Measurements from ENCODE around the gene RNF14.

DNA sequence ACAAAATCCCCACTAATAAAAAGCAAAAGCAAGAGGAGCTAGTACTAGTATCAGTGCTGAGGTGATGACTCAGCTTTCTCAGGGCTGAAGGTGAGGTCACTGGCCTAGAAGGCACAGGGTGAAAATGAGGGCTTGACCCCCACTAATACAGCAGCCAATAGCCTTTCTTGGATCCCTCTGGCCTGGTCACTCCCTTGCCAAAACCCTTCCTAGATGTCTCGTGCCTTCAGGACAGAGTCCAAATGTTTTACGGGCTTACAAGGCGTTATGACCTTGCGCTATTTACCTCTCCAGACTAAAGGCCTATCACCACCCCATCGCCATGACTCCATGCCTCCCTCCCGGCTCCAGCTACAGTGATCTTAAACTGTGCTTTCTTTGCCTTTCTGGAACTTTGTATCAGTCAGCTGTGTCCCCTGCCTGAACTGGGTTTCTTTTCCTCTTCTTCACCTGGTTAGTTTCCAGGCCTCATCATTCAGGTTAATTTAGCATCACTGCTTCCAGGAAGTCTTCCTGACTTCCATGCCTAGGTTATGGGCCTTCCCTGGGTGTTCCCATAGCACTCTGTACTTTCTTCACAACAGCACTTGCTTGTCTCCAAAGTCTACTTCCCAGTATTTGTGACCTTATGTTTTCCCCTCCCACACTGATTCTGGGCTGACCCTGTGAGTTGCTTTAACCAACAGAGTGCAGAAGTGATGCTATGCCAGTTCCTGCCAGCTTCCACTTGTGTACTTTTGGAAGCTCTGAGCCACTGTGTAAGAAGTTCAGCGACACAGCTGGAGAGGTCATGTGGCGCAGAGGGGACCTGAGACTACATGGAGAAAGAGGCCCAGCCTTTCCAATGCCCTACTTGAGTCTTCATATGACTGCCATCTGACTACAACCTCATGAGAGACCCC lies 49.4 kb upstream of the RNF14 start:
- TF ChIP-seq TARDBP (IDR thresholded peaks at IDR 0.05; ENCODE audit: borderline replicate concordance) (no peak), EZH2 (IDR thresholded peaks at IDR 0.05; ENCODE audit: borderline replicate concordance, control insufficient read depth, low read depth, low read length) (no peak), CTCF (IDR thresholded peaks at IDR 0.05 in 2 of 3, conservative IDR thresholded peaks at IDR 0.05 in 1 of 3; ENCODE audit: control insufficient read depth in 2 of 3, extremely low read depth in 1 of 3, insufficient read depth in 1 of 3, low read depth in 3 of 3, low read length in 3 of 3) (no peak), POLR2AphosphoS5 (IDR thresholded peaks at IDR 0.05; ENCODE audit: low read length) (no peak), DPF2 (IDR thresholded peaks at IDR 0.05) (no peak), SIN3A (IDR thresholded peaks at IDR 0.05; ENCODE audit: low read depth, low read length) (no peak), EP300 (IDR thresholded peaks at IDR 0.05; ENCODE audit: borderline replicate concordance in 1 of 2, control insufficient read depth in 1 of 2, low read depth in 2 of 2, low read length in 2 of 2) (no peak), TAF1 (IDR thresholded peaks at IDR 0.05; ENCODE audit: borderline replicate concordance, low read depth, low read length) (no peak), CHD2 (IDR thresholded peaks at IDR 0.05; ENCODE audit: borderline replicate concordance, low read depth, low read length) (no peak), MEF2A (IDR thresholded peaks at IDR 0.05; ENCODE audit: insufficient read depth, low read depth, low read length) (no peak), SRF (IDR thresholded peaks at IDR 0.05; ENCODE audit: low read depth in 2 of 2, low read length in 2 of 2) (no peak)
- TF ChIP-seq, protein P1, sequence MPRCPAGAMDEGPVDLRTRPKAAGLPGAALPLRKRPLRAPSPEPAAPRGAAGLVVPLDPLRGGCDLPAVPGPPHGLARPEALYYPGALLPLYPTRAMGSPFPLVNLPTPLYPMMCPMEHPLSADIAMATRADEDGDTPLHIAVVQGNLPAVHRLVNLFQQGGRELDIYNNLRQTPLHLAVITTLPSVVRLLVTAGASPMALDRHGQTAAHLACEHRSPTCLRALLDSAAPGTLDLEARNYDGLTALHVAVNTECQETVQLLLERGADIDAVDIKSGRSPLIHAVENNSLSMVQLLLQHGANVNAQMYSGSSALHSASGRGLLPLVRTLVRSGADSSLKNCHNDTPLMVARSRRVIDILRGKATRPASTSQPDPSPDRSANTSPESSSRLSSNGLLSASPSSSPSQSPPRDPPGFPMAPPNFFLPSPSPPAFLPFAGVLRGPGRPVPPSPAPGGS (IDR thresholded peaks at IDR 0.05; ENCODE audit: borderline replicate concordance, insufficient read depth, low read depth, low read length, poor library complexity, severe bottlenecking): no peak
